Measurements from ENCODE around the gene S100A10. TPM values are rescaled to one million over a fixed set of nuclear protein-coding genes. Genes with fewer than 3 reads are reported as not detected.

S100A10 gene
- total RNA-seq (2014; rRNA removed; shearing (Covaris generic)), result not detected in 2 replicates
- 2.6 and 4.1 TPM in 2 replicates for total RNA-seq (2022)
- Bru-seq, nascent RNA, result percentile 29 among the genes with signal in this experiment
- BruChase-seq, experiment 1, labeled RNA remaining after a 6-hour chase, result percentile 32 among the genes with signal in this experiment
- BruChase-seq, experiment 2, labeled RNA remaining after a 2-hour chase, result percentile 31 among the genes with signal in this experiment
- long read RNA-seq, result 0 reads

GRCh38 chr1:151993734-151994496, at the start of gene S100A10:
Gene S100A10 (minus strand): TSS chr1:151993859. CDS start chr1:151986230, 7,629 bp downstream.
- Histone ChIP-seq H3K9me2 (ENCODE audit: insufficient read depth, low read length) (no peaks in the 10 kb centered on the region), H3K4me3 (ENCODE audit: low read depth, low read length, poor library complexity, severe bottlenecking) (peak within 1 kb of the TSS; percentile 37), H4K20me1 (ENCODE audit: insufficient read depth, low read length) (no peaks in the 10 kb centered on the region), H3K36me3 (ENCODE audit: insufficient read depth, low read length) (no peaks in the 10 kb centered on the region), H3K27ac (ENCODE audit: low read depth, low read length, poor library complexity, severe bottlenecking) (no peak within 1 kb of the TSS), H2AFZ (ENCODE audit: low read length) (peak within 1 kb of the TSS; percentile 35; the same call in 1 of the 2 replicates), H3K4me2 (ENCODE audit: low read length) (peak within 1 kb of the TSS; percentile 58; the same call in 1 of the 2 replicates), H3K9me3 (ENCODE audit: low read length) (no peaks in the 10 kb centered on the region), H3K79me2 (ENCODE audit: insufficient read depth, low read depth, low read length) (no peaks in the 10 kb centered on the region), H3K4me1 (ENCODE audit: insufficient read depth, low read length, poor library complexity, severe bottlenecking) (no peaks in the 10 kb centered on the region)
- DNase-seq (ENCODE audit: low spot score), result no peak
- no peak; the same call in 1 of the 2 replicates for TF ChIP-seq EZH2phosphoT487 (IDR thresholded peaks at IDR 0.05; ENCODE audit: borderline replicate concordance, low read depth, low read length)
- TF ChIP-seq, protein P1, sequence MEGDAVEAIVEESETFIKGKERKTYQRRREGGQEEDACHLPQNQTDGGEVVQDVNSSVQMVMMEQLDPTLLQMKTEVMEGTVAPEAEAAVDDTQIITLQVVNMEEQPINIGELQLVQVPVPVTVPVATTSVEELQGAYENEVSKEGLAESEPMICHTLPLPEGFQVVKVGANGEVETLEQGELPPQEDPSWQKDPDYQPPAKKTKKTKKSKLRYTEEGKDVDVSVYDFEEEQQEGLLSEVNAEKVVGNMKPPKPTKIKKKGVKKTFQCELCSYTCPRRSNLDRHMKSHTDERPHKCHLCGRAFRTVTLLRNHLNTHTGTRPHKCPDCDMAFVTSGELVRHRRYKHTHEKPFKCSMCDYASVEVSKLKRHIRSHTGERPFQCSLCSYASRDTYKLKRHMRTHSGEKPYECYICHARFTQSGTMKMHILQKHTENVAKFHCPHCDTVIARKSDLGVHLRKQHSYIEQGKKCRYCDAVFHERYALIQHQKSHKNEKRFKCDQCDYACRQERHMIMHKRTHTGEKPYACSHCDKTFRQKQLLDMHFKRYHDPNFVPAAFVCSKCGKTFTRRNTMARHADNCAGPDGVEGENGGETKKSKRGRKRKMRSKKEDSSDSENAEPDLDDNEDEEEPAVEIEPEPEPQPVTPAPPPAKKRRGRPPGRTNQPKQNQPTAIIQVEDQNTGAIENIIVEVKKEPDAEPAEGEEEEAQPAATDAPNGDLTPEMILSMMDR (conservative IDR thresholded peaks at IDR 0.05; ENCODE audit: low read length), result no peak
- no TSS peak for BruUV-seq (replicated peaks)
- POLR2A ChIA-PET, result no interaction called here
- CTCF ChIA-PET (ENCODE audit: unreplicated experiment), result no interaction called here
- intact Hi-C loops (cut with micrococcal nuclease; ENCODE audit: unreplicated experiment), result no loop called here

GRCh38 chr1:152042030-152042429, 48.4 kb upstream of the S100A10 start:
- DNase-seq (ENCODE audit: low spot score), result no peak
- TF ChIP-seq EZH2phosphoT487 (IDR thresholded peaks at IDR 0.05; ENCODE audit: borderline replicate concordance, low read depth, low read length), result no peak
- TF ChIP-seq, protein P1 (conservative IDR thresholded peaks at IDR 0.05; ENCODE audit: low read length), result no peak
- Histone ChIP-seq H3K27ac (ENCODE audit: low read depth, low read length, poor library complexity, severe bottlenecking) (no peak overlapping the region), H3K4me1 (ENCODE audit: insufficient read depth, low read length, poor library complexity, severe bottlenecking) (peaks cover 12% of the 10 kb centered on the region), H3K36me3 (ENCODE audit: insufficient read depth, low read length) (no peaks in the 10 kb centered on the region), H3K4me3 (ENCODE audit: low read depth, low read length, poor library complexity, severe bottlenecking) (no peak overlapping the region), H3K9me3 (ENCODE audit: low read length) (no peaks in the 10 kb centered on the region), H4K20me1 (ENCODE audit: insufficient read depth, low read length) (no peaks in the 10 kb centered on the region), H3K9me2 (ENCODE audit: insufficient read depth, low read length) (no peaks in the 10 kb centered on the region), H2AFZ (ENCODE audit: low read length) (no peak overlapping the region), H3K79me2 (ENCODE audit: insufficient read depth, low read depth, low read length) (no peaks in the 10 kb centered on the region), H3K4me2 (ENCODE audit: low read length) (no peak overlapping the region)
- intact Hi-C loops (cut with micrococcal nuclease; ENCODE audit: unreplicated experiment), result no loop called here
- ChIA-PET CTCF (ENCODE audit: unreplicated experiment) (no interaction called here), POLR2A (no interaction called here)
- no TSS peak for BruUV-seq (replicated peaks)

- no peak overlapping the region for H3K4me3 ChIP-seq (ENCODE audit: low read depth, low read length, poor library complexity, severe bottlenecking)
- no peak overlapping the region for H3K27ac ChIP-seq (ENCODE audit: low read depth, low read length, poor library complexity, severe bottlenecking)
- no peak for DNase-seq (ENCODE audit: low spot score)
- H2AFZ ChIP-seq (ENCODE audit: low read length), result no peak overlapping the region
- peaks cover 19% of the 10 kb centered on the region for H3K4me1 ChIP-seq (ENCODE audit: insufficient read depth, low read length, poor library complexity, severe bottlenecking)
- H3K9me2 ChIP-seq (ENCODE audit: insufficient read depth, low read length), result no peaks in the 10 kb centered on the region
- no peaks in the 10 kb centered on the region for H3K36me3 ChIP-seq (ENCODE audit: insufficient read depth, low read length)
- H3K79me2 ChIP-seq (ENCODE audit: insufficient read depth, low read depth, low read length), result no peaks in the 10 kb centered on the region
- ChIA-PET CTCF (ENCODE audit: unreplicated experiment) (no interaction called here), POLR2A (interaction anchor here (1.3 kb wide), 1 partner anchor 8 kb away, joined by 5 read pairs; no protein-coding TSS in a partner anchor)
- H3K9me3 ChIP-seq (ENCODE audit: low read length), result no peaks in the 10 kb centered on the region
- TF ChIP-seq, protein P1 (conservative IDR thresholded peaks at IDR 0.05; ENCODE audit: low read length), result no peak
- TF ChIP-seq EZH2phosphoT487 (IDR thresholded peaks at IDR 0.05; ENCODE audit: borderline replicate concordance, low read depth, low read length), result no peak
- H3K4me2 ChIP-seq (ENCODE audit: low read length), result no peak overlapping the region
- H4K20me1 ChIP-seq (ENCODE audit: insufficient read depth, low read length), result no peaks in the 10 kb centered on the region
- intact Hi-C loops (cut with micrococcal nuclease; ENCODE audit: unreplicated experiment), result no loop called here
- no TSS peak for BruUV-seq (replicated peaks)
Measured at GRCh38 chr1:152039886-152040285, 46.2 kb upstream of the S100A10 start.

All from OCI-LY7 (cell line).